Measurements from ENCODE around the gene TWF2.

TWF2 gene

DNA sequence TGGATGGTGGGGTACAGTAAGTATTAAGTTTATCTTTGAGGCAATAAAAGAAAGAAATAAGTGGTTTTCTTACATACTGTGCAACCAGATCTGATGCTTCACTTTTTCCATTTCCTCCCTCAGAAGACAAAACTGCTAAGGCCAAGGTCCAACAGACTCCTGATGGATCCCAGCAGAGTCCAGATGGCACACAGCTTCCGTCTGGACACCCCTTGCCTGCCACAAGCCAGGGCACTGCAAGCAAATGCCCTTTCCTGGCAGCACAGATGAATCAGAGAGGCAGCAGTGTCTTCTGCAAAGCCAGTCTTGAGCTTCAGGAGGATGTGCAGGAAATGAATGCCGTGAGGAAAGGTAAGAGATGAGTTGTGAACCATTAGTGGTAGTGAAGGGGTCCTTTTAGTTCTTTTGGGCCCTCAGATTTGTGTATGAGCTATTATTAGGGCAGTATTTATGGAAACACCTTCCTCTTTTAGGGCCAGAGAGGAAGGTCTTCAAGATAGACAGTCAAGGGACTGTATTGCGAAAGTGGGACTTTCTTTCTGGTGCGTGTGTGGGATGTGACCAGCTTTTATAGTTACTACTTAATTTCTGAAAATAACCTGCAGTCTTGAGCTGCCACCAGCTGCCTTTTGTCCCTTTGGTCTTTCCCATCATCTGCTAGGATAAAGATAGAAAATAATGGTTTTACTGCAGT is 36.4 kb downstream of the TWF2 start:
- TF ChIP-seq, protein P1, sequence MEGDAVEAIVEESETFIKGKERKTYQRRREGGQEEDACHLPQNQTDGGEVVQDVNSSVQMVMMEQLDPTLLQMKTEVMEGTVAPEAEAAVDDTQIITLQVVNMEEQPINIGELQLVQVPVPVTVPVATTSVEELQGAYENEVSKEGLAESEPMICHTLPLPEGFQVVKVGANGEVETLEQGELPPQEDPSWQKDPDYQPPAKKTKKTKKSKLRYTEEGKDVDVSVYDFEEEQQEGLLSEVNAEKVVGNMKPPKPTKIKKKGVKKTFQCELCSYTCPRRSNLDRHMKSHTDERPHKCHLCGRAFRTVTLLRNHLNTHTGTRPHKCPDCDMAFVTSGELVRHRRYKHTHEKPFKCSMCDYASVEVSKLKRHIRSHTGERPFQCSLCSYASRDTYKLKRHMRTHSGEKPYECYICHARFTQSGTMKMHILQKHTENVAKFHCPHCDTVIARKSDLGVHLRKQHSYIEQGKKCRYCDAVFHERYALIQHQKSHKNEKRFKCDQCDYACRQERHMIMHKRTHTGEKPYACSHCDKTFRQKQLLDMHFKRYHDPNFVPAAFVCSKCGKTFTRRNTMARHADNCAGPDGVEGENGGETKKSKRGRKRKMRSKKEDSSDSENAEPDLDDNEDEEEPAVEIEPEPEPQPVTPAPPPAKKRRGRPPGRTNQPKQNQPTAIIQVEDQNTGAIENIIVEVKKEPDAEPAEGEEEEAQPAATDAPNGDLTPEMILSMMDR (conservative IDR thresholded peaks at IDR 0.05; ENCODE audit: low read depth, low read length), result no peak
- no peaks in the 10 kb centered on the region for H4K20me1 ChIP-seq (ENCODE audit: insufficient read depth)
- peak overlapping the region; percentile 17; the same call in 1 of the 2 replicates for H3K4me2 ChIP-seq
- no peak overlapping the region for H2AFZ ChIP-seq (ENCODE audit: low read depth)
- H3K4me1 ChIP-seq (ENCODE audit: low read depth, poor library complexity, severe bottlenecking), result peaks cover 61% of the 10 kb centered on the region
- peaks cover 13% of the 10 kb centered on the region; the same call in 1 of the 2 replicates for H3K79me2 ChIP-seq (ENCODE audit: insufficient read depth, low read depth)
- no peaks in the 10 kb centered on the region for H3K27me3 ChIP-seq (ENCODE audit: insufficient read depth, low read depth)
- no peak overlapping the region; the same call in 1 of the 2 replicates for H3K27ac ChIP-seq
- H3K9ac ChIP-seq, result no peak overlapping the region
- H3K36me3 ChIP-seq (ENCODE audit: insufficient read depth), result no peaks in the 10 kb centered on the region; the same call in 1 of the 2 replicates
- no peak overlapping the region for H3K4me3 ChIP-seq (IDR thresholded peaks at IDR 0.05; ENCODE audit: insufficient read depth, low read depth, low read length)

DNA sequence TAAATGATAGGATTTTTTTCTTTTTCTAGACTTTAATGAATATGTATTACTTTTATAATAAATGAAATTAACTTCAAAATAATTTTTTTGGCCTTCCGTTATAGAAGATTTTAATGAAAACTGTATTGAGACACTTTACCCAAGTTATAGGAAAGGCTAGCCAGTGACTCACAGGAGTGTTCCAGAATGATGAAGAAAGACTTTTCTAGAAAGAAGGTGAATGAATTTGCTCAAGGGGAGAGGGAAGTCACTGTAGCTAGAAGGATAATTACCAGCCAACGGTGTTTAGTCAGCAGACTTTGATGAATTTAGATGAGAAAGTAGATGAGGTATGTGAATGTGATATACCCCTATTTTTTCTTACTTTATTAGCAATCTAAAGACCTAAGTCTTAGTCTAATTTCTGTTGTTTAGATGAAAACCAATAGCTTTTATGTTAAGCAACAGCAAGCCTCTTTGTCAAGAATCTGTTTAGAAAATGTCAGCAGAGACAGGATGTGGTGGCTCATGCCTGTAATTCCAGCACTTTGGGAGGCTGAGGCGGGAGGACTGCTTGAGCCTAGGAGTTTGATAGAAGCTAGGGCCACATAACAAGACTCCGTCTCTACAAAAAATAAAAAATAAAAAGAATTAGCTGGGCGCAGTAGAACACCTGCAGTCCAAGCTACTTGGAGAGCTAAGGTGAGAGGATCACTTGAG is 37.8 kb downstream of the TWF2 start:
- Histone ChIP-seq H2AFZ (ENCODE audit: low read depth) (no peak overlapping the region), H3K4me2 (no peak overlapping the region; the same call in 1 of the 2 replicates), H3K79me2 (ENCODE audit: insufficient read depth, low read depth) (peaks cover 13% of the 10 kb centered on the region; the same call in 1 of the 2 replicates), H3K9ac (no peak overlapping the region), H4K20me1 (ENCODE audit: insufficient read depth) (no peaks in the 10 kb centered on the region), H3K4me3 (IDR thresholded peaks at IDR 0.05; ENCODE audit: insufficient read depth, low read depth, low read length) (no peak overlapping the region), H3K27me3 (ENCODE audit: insufficient read depth, low read depth) (no peaks in the 10 kb centered on the region), H3K27ac (no peak overlapping the region), H3K4me1 (ENCODE audit: low read depth, poor library complexity, severe bottlenecking) (peaks cover 68% of the 10 kb centered on the region), H3K36me3 (ENCODE audit: insufficient read depth) (no peaks in the 10 kb centered on the region; the same call in 1 of the 2 replicates)
- TF ChIP-seq, protein P1 (conservative IDR thresholded peaks at IDR 0.05; ENCODE audit: low read depth, low read length), result no peak

DNA sequence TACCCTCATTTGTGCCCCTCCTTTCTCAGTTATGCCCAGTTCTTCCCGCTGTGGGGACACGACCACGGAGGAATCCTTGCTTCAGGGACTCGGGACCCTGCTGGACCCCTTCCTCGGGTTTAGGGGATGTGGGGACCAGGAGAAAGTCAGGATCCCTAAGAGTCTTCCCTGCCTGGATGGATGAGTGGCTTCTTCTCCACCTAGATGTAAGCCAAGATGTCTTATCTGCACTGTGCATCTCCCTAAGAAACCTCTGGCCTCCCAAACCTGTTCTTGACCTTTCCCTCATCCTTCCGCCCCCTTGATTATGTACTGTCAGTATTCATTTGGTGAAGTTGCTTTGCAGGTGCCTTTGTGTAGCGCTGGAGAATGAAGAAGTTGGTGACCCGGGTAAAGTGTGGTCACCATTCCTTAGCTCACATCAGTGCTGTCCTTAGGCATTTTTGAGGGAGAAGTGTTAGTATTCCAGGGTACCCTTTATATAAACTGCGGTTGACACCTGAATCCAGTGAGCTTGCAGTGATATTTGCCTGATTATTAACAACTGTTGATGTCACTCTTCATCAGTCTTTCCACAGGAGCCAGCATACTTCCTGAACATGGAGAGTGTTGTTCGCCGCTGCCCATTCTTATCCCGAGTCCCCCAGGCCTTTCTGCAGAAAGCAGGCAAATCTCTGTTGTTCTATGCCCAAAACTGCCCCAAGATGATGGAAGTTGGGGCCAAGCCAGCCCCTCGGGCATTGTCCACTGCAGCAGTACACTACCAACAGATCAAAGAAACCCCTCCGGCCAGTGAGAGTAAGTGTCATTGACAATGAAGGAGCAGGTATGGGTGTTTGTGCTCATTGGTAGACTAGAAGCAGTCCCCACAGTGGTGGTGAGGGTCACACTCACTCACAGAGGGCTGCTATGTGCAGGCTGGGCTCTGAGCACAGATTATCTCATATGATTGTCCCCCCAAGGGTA is 40.0 kb downstream of the TWF2 start:
- TF ChIP-seq, protein P1 (conservative IDR thresholded peaks at IDR 0.05; ENCODE audit: low read depth, low read length), result no peak
- H2AFZ ChIP-seq (ENCODE audit: low read depth), result peak overlapping the region; percentile 90; the same call in 1 of the 2 replicates
- no peaks in the 10 kb centered on the region for H3K36me3 ChIP-seq (ENCODE audit: insufficient read depth)
- no peak overlapping the region for H3K27ac ChIP-seq
- H3K27me3 ChIP-seq (ENCODE audit: insufficient read depth, low read depth), result no peaks in the 10 kb centered on the region
- no peaks in the 10 kb centered on the region for H4K20me1 ChIP-seq (ENCODE audit: insufficient read depth)
- peak overlapping the region; percentile 70 for H3K4me3 ChIP-seq (IDR thresholded peaks at IDR 0.05; ENCODE audit: insufficient read depth, low read depth, low read length)
- peak overlapping the region; percentile 42; the same call in 1 of the 2 replicates for H3K9ac ChIP-seq
- peaks cover 47% of the 10 kb centered on the region for H3K4me1 ChIP-seq (ENCODE audit: low read depth, poor library complexity, severe bottlenecking)
- peak overlapping the region; percentile 51 for H3K4me2 ChIP-seq
- H3K79me2 ChIP-seq (ENCODE audit: insufficient read depth, low read depth), result peaks cover 13% of the 10 kb centered on the region; the same call in 1 of the 2 replicates

Data from KMS-11 (cell line).